ENCODE data around the gene BTBD6. TPM values are rescaled to one million over a fixed set of nuclear protein-coding genes. Genes with fewer than 3 reads are reported as not detected.

BTBD6 gene
- total RNA-seq, 4 donors from 2014 or later = 52.2 to 69.6 (median 64.4) TPM

- no peaks in the 10 kb centered on the region for H3K4me1 ChIP-seq
- no peak for TF ChIP-seq POLR2AphosphoS5 (IDR thresholded peaks at IDR 0.05)
- no peak for TF ChIP-seq EP300 (IDR thresholded peaks at IDR 0.05; ENCODE audit: low read depth)
- TF ChIP-seq POLR2A (IDR thresholded peaks at IDR 0.05) = no peak
- TF ChIP-seq, protein P1, sequence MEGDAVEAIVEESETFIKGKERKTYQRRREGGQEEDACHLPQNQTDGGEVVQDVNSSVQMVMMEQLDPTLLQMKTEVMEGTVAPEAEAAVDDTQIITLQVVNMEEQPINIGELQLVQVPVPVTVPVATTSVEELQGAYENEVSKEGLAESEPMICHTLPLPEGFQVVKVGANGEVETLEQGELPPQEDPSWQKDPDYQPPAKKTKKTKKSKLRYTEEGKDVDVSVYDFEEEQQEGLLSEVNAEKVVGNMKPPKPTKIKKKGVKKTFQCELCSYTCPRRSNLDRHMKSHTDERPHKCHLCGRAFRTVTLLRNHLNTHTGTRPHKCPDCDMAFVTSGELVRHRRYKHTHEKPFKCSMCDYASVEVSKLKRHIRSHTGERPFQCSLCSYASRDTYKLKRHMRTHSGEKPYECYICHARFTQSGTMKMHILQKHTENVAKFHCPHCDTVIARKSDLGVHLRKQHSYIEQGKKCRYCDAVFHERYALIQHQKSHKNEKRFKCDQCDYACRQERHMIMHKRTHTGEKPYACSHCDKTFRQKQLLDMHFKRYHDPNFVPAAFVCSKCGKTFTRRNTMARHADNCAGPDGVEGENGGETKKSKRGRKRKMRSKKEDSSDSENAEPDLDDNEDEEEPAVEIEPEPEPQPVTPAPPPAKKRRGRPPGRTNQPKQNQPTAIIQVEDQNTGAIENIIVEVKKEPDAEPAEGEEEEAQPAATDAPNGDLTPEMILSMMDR (IDR thresholded peaks at IDR 0.05) = no peak
- H3K27ac ChIP-seq = no peak overlapping the region
- no peaks in the 10 kb centered on the region for H3K27me3 ChIP-seq
- 96% methylated on average over 16 of the region's 16 CpGs; no CpG with 5 or more reads in 1 of the 2 donors for WGBS, 2 donors (ENCODE audit: low coverage in 1 of 2)
- intact Hi-C loops (cut with DNase I; ENCODE audit: low total_unique reads) = no loop called here
- no peak overlapping the region for H3K4me3 ChIP-seq
- peaks cover 0 to 22% (median 10%) of the 10 kb centered on the region in 4 donors for H3K36me3 ChIP-seq
- H3K9me3 ChIP-seq = no peaks in the 10 kb centered on the region
- in situ Hi-C loops (cut with MboI; ENCODE audit: low pct_ligation_motif_present in 1 of 4, low pct_unique_long_range_greater_than_20kb in 1 of 4, low sequenced_read_pairs in 3 of 4) = no loop called here
- DNase-seq = no peak
Measured at GRCh38 chr14:105223260-105223659, 25.1 kb upstream of the BTBD6 start.

GRCh38 chr14:105223770-105224544 lies 24.4 kb upstream of the BTBD6 start:
- H3K9me3 ChIP-seq = no peaks in the 10 kb centered on the region
- WGBS, 2 donors (ENCODE audit: low coverage in 1 of 2) = 93 to 100% methylated on average over 7 to 15 of the region's 15 CpGs
- no peak for DNase-seq
- peaks cover 0 to 20% (median 8%) of the 10 kb centered on the region in 4 donors for H3K36me3 ChIP-seq
- no peaks in the 10 kb centered on the region for H3K27me3 ChIP-seq
- no peaks in the 10 kb centered on the region for H3K4me1 ChIP-seq
- in situ Hi-C loops (cut with MboI; ENCODE audit: low pct_ligation_motif_present in 1 of 4, low pct_unique_long_range_greater_than_20kb in 1 of 4, low sequenced_read_pairs in 3 of 4) (no loop called here), intact Hi-C loops (cut with DNase I; ENCODE audit: low total_unique reads) (no loop called here)
- H3K27ac ChIP-seq = no peak overlapping the region
- no peak overlapping the region for H3K4me3 ChIP-seq
- TF ChIP-seq, protein P1 (IDR thresholded peaks at IDR 0.05) = no peak
- TF ChIP-seq EP300 (IDR thresholded peaks at IDR 0.05; ENCODE audit: low read depth) (no peak), POLR2AphosphoS5 (IDR thresholded peaks at IDR 0.05) (no peak), POLR2A (IDR thresholded peaks at IDR 0.05) (no peak)

DNA sequence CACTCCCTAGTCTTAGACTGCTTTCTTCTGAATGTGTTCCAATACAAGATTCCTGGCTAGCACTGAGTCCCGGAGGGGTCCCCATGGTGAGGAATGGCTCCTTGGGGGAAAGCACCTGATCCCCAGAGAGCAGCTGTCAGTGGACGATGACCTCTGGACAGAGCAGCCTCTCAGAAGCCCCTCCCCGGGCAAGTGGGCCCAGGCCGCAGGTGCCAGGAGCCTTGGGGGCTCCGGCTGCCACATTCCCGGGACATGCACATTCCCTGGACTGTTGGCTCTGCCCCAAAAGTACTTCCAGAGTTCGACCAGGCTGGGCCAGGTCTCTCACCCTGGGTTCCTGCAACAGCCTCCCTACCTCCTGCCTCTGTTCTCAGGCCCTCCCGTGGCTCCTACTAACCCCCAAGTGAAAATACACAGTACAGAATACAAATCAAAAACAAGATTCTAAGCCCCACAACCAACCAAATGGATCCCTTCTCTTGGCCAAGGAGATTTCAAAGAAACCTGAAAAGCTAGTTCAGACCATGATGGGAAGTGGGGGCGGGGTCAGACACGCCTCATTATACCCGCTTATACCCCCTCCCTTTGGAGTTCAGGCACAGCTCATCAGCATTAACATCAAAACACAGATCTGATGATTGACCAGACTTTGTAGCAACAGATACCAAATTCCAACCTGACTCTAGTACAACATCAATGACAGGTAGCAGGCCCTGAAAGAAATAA lies 23.3 kb upstream of the BTBD6 start:
- WGBS, 2 donors (ENCODE audit: low coverage in 1 of 2) = 66 to 86% methylated on average over 3 to 11 of the region's 11 CpGs

GRCh38 chr14:105226198-105226597 lies 22.1 kb upstream of the BTBD6 start:
- Histone ChIP-seq H3K27me3 (no peaks in the 10 kb centered on the region), H3K36me3 (peaks cover 0 to 16% (median 8%) of the 10 kb centered on the region in 4 donors), H3K9me3 (no peaks in the 10 kb centered on the region), H3K27ac (no peak overlapping the region), H3K4me1 (no peaks in the 10 kb centered on the region), H3K4me3 (no peak overlapping the region)
- intact Hi-C loops (cut with DNase I; ENCODE audit: low total_unique reads) (no loop called here), in situ Hi-C loops (cut with MboI; ENCODE audit: low pct_ligation_motif_present in 1 of 4, low pct_unique_long_range_greater_than_20kb in 1 of 4, low sequenced_read_pairs in 3 of 4) (no loop called here)
- DNase-seq = no peak
- WGBS, 2 donors (ENCODE audit: low coverage in 1 of 2) = 96% methylated on average over 10 of the region's 10 CpGs; no CpG with 5 or more reads in 1 of the 2 donors
- no peak for TF ChIP-seq EP300 (IDR thresholded peaks at IDR 0.05; ENCODE audit: low read depth)
- no peak for TF ChIP-seq POLR2A (IDR thresholded peaks at IDR 0.05)
- TF ChIP-seq, protein P1 (IDR thresholded peaks at IDR 0.05) = no peak
- no peak for TF ChIP-seq POLR2AphosphoS5 (IDR thresholded peaks at IDR 0.05)

More for the DNA sequence above, 23.3 kb upstream of the BTBD6 start:
- DNase-seq = no peak
- Histone ChIP-seq H3K27ac (no peak overlapping the region), H3K36me3 (peaks cover 0 to 16% (median 8%) of the 10 kb centered on the region in 4 donors), H3K4me3 (no peak overlapping the region), H3K4me1 (no peaks in the 10 kb centered on the region), H3K27me3 (no peaks in the 10 kb centered on the region), H3K9me3 (no peaks in the 10 kb centered on the region)
- intact Hi-C loops (cut with DNase I; ENCODE audit: low total_unique reads) = no loop called here
- in situ Hi-C loops (cut with MboI; ENCODE audit: low pct_ligation_motif_present in 1 of 4, low pct_unique_long_range_greater_than_20kb in 1 of 4, low sequenced_read_pairs in 3 of 4) = no loop called here
- TF ChIP-seq POLR2AphosphoS5 (IDR thresholded peaks at IDR 0.05) (no peak), EP300 (IDR thresholded peaks at IDR 0.05; ENCODE audit: low read depth) (no peak), POLR2A (IDR thresholded peaks at IDR 0.05) (no peak)
- TF ChIP-seq, protein P1 (IDR thresholded peaks at IDR 0.05) = no peak

Data from transverse colon (tissue), 4 donors.